ENCODE data around the gene LDLRAD4.

Gene LDLRAD4

DNA sequence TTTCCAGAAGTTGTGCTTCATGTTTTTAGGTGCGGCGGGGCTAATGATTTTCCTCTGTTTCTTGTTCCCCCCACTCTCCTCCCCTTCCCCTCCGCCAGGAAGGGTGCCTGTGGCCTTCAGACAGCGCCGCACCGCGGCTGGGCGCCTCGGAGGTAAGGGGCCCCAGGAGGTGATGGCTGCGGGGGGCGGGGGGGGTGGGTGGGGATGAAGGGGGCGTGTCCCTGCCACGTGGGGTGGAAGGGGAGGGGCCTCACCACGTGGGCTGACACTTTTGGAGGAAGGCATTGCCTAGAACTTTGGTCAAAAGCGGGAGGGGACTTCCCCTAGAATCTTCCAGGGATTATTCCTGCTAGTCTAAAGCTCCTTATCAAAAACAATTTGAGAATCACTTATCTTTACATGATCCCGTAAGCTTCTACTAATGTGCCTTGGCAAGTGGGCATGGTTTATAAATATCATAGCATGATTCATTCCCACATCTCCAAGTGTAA, 424.7 kb downstream of the LDLRAD4 start:
- TF ChIP-seq, protein P1, sequence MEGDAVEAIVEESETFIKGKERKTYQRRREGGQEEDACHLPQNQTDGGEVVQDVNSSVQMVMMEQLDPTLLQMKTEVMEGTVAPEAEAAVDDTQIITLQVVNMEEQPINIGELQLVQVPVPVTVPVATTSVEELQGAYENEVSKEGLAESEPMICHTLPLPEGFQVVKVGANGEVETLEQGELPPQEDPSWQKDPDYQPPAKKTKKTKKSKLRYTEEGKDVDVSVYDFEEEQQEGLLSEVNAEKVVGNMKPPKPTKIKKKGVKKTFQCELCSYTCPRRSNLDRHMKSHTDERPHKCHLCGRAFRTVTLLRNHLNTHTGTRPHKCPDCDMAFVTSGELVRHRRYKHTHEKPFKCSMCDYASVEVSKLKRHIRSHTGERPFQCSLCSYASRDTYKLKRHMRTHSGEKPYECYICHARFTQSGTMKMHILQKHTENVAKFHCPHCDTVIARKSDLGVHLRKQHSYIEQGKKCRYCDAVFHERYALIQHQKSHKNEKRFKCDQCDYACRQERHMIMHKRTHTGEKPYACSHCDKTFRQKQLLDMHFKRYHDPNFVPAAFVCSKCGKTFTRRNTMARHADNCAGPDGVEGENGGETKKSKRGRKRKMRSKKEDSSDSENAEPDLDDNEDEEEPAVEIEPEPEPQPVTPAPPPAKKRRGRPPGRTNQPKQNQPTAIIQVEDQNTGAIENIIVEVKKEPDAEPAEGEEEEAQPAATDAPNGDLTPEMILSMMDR (IDR thresholded peaks at IDR 0.05; ENCODE audit: extremely low read depth, missing control alignments): no peak
- DNase-seq (ENCODE audit: low spot score): peak; percentile 25

DNA sequence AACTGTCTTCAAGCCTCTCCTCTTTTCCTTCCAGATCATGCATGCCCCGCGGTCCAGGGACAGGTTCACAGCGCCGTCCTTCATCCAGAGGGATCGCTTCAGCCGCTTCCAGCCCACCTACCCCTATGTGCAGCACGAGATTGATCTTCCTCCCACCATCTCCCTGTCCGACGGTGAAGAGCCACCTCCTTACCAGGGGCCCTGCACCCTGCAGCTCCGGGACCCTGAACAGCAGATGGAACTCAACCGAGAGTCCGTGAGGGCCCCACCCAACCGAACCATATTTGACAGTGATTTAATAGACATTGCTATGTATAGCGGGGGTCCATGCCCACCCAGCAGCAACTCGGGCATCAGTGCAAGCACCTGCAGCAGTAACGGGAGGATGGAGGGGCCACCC, 426.5 kb downstream of the LDLRAD4 start:
- TF ChIP-seq, protein P1 (IDR thresholded peaks at IDR 0.05; ENCODE audit: extremely low read depth, missing control alignments): no peak
- no peak for DNase-seq (ENCODE audit: low spot score)

DNA sequence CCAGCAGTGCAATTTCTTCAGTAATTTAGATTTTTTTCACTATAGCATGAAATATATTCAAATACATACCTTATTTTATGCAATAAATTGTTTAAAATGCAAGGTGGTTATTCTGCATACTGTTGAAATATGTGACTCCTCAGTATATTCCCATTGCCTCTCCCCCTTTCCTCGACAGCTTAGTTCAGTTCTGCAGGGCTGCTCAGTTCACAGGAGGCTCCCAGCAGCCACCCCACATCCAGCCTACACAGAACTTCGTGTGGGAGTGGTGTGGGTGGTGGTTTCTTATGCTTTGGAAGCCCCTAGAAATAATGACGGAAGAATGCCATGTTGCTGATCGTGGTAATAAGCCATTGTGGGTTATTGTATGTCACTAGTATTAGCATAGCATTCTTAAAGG, 428.1 kb downstream of the LDLRAD4 start:
- TF ChIP-seq, protein P1 (IDR thresholded peaks at IDR 0.05; ENCODE audit: extremely low read depth, missing control alignments): no peak
- DNase-seq (ENCODE audit: low spot score): no peak

DNA sequence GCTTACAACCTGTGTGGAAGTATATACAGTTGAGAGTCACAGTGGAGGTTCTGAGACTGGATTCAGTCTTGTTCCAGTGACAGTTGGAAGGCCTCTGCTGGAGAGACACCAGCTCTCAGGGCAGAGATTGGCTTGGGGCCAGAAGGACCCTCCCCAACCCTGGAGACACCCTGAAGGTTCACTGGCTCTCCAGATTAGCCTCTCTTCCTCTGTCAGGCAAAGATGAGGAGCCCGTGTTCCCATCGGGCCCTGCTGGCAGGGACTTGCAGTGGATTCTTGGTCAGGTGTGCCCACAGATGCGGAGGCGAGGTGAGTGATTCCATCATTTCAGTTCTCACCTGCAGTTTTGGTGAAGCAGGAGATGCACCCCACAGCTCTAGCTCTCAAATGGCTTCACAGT, 429.2 kb downstream of the LDLRAD4 start:
- TF ChIP-seq, protein P1 (IDR thresholded peaks at IDR 0.05; ENCODE audit: extremely low read depth, missing control alignments): no peak
- no peak for DNase-seq (ENCODE audit: low spot score)

DNA sequence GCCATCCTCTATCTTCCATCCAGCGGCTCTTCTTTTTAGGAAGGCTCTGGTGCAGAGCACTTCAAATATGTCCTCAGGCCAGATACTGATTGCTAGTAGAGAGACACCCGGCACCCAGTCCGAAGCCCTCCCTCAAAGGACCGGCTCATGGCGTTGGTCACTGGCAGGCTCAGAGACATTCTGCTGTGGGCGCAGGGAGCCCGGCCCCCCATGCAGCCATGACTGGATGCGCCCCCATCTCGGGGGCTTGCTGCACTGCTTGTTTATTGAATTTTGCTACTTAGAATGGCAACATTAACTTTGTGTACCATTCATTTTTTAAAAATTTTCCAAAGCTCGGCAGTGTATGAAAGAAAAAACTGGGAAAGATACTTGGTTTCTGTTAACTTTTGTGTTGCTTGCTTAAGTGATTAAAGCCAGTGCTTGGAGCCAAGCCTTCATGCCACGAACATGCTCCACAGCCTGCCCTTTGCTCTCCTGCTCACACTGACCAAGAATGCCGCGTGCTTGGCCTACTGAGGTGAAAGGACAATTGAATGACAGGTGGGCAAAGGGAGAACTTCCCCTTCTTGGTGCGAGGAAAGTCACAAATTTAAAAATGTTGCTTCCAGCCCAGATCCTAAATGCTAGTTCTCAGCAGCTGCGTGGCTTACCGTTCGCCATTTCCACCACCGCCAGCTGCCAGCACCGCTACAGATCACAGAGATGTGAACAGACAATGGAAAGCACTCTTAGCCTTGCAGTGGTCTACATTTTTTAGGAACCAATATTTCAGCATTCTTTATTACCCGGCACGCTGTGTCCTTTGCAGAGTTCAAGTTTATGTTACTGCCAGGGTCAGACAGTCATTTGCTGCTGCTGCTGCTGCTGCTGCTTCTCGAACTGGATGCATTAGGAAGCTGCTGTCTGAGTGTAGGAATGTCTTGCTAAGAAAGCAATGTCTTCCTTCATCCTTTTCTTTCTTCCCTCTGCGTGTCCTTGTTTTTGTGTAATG, 431.1 kb downstream of the LDLRAD4 start:
- DNase-seq (ENCODE audit: low spot score): no peak
- TF ChIP-seq, protein P1 (IDR thresholded peaks at IDR 0.05; ENCODE audit: extremely low read depth, missing control alignments): no peak

DNA sequence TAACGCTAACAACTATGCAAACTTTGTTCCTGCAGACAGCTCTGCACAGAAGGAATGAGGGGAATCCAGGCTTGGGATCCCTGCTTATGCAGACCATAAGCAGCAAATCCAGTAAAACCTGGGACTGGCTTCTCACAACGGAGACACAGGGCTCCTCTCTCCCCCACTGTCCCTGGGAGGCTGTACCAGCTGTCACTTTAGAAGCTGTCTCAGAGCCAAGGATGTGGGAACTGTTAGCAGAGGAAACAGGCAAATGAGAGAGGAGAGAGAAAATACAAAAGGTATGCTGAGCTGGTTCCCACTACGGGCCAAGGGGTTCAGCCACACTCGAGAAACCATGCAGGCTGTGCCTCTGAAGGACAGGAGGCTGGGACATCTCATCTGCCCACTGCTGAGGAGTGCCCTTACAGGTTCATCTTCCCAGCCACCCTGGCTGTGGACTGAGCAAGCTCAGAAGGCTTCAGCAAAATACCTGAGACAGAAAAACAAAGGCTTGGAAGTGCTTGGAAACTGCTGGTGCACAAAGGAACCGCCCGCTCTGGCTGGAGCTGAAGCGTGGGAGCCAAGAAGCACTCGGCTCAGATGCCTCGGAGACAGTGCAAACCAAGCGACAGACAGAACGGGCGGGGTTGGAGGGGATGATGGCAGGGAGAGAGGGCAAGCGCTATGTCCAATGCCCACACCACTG, 435.3 kb downstream of the LDLRAD4 start:
- no peak for DNase-seq (ENCODE audit: low spot score)
- TF ChIP-seq, protein P1 (IDR thresholded peaks at IDR 0.05; ENCODE audit: extremely low read depth, missing control alignments): no peak

DNA sequence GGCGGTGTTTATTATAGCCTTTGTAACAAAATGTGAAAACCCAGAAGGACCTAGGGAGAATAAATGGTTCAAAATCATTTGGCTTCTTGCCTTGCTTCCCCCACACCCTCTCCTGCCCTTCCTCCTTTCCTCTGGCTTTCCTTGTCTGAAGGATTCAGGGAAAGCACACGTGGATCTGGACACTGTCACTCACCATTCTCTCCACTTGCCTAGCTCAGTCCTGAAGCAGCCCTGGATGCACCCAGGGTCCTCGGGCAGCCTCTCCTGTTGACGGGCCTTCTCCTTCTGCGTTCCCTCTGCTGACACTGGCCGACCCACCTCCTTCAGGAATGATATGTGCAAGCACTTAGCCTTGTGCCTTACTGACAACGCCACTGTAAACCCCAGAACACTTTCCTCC, 439.4 kb downstream of the LDLRAD4 start:
- no peak for DNase-seq (ENCODE audit: low spot score)
- TF ChIP-seq, protein P1 (IDR thresholded peaks at IDR 0.05; ENCODE audit: extremely low read depth, missing control alignments): no peak

Measured in GM20000 (cell line).